ENCODE data around the gene PTMA.
"Not testable (repeated sequence)": the region's sequence is repeated elsewhere in the genome, so short reads cannot be mapped to it uniquely, and the experiment has no call there.

Gene PTMA

DNA sequence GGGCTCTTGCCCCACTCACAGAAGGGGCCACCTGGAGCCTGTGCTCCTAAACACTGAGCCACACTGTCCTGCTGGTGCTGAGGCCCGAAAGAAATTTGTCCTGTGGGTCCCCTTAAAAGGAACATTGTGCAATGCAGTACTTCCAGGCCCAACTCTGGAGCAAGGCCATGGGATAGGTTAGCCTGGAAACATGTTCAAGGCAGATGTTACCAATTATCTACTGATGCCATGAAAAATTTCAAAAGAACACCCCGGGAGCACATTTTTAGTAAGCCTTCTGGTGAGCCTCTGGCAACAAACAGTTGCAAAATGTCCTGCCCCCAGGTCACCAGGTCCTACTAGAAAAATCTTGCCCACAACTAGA lies 12.3 kb upstream of the PTMA start:
- DNase-seq (ENCODE audit: low read depth in 3 of 3): no peak

DNA sequence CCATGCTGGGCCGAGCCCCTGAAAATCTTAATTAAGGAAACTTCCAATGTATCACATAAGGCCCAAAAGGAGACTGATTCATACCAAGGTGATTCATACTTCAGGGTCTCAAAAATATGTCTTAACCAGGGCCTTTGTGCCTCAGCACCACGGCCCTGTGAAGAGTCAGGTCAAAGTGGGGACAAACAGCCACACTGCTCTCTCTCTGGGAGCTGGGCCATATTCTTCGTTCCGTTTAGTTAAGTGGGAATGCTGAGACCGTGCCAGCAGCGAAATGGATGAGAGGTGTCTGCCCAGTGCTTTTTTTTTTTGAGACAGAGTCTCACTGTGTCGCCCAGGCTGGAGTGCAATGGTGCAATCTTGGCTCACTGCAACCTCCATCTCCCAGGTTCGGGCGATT lies 9.3 kb upstream of the PTMA start:
- no peak for DNase-seq (ENCODE audit: low read depth in 3 of 3)

DNA sequence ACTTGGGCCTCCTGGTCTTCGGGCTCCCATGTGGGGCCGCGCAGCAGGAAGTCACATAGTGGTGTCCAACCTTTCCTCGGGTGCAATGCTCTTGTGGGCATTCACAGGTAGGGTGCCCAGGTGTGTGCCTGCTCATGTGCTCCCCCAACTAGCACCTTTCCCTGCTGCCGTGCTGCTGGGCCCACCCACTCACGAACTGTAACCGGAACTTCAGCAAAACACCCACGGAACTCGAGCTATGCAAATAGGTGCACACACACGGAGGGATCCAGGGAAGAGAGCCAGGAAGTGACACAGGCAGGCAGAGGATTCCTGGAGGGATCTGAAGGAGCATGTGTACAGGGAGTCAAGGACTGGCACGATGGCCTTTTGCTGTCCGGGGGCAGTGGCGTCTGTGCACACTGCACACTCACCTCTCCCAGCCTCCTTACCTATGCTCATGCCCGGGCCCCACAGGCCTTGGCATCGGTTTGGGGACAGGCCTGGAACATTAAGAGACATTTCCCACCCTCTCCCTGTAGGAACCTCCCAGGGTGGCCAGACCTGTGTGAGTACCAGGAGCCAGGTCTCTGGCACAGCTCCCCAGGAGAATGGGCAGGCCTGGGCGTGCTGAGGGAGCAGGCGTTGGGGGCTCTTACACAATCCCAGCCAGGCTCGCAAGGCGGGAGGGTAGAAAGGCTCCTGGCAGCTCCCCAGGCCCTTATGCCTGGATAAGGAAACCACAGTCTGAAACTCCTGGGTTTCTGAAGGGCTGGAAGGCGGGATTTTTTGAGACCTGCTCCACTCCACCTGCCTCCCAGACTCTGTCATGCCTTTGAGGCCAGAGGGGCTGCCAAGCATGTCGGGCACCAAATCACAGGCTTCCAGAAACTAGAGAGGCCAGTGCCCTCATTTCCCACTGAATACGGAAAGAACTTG lies 6.6 kb upstream of the PTMA start:
- DNase-seq (ENCODE audit: low read depth in 3 of 3): no peak

DNA sequence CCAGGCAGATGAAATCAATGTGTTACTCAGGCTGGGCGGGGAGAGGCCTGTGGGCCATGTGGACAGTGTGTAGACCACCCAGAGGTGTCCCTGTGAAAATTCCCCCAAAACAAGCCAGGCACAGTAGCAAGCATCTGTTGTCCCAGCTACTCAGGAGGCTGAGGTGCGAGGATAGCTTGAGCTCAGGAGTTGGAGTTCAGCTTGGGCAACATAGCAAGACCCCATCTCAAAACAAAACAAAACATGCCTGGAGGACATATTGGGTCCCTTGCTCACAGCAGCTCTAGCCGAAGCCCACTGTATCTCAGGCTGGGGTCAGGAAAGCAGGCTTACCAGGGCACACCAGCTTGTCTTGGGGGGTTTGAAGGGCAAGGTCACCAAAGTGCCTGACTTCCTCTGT lies 4.3 kb upstream of the PTMA start:
- no peak for DNase-seq (ENCODE audit: low read depth in 3 of 3)

DNA sequence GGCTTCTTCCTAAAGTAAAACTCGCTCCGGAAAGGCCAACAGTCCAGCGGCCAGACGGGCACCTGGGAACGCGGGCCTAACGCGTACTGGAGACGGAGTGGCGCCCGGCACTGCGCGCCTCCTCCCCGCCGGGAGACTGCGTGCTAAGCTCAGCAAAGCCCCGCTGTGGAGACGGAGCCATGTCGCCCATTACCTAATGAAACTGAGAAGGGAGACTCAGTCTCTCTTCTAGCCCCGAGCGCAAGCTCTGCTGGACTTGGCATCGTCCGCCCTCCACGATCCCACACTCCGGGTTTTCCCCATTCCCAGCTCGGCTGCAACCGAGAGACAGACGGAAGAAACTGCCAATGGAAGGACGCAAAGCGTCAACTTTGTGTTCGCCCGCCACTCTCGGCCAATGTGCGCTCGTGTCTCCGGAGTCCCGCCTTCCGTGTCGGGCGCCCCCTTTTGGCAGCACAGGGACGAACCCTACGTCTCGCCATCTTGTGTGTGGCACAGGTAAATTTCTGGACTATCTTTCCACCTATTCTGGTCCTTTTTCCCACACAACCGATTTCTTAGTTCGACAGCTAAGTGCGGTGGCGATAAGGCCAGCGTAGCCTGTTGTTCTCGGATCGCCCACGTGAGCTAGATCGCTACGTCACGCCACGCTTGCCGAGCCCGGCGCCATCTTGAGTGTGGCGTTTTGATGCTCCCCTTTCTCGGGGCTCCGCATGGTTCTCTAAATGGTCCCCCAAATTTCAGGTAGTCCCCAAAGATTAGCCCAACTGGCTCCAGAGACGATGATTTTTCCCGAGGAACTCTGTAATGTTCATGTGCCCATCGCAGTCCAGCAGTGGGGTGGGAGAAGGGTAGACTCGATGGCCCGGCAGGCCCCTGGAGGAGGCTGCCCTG lies 1.3 kb upstream of the PTMA start:
- peak; percentile 95 to 97 (median 96) for DNase-seq (ENCODE audit: low read depth in 3 of 3)

DNA sequence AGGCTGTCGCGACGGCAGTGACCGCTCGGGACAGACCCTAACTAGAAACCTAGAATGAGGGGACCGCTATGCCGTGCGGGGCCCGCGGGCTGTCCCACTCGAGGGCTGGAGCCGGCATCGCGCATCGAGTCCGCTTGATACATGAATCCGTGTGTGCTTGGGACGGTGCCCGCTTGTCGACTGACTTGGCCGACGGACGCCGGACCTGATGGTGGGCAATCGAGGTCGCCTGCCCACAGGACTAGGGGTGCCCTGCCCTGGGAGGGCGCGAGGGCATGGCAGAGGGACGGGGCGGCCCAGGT lies 749 bp upstream of the PTMA start:
- peak in 1 of 3 experiments; percentile 46 for DNase-seq (ENCODE audit: low read depth in 3 of 3)

DNA sequence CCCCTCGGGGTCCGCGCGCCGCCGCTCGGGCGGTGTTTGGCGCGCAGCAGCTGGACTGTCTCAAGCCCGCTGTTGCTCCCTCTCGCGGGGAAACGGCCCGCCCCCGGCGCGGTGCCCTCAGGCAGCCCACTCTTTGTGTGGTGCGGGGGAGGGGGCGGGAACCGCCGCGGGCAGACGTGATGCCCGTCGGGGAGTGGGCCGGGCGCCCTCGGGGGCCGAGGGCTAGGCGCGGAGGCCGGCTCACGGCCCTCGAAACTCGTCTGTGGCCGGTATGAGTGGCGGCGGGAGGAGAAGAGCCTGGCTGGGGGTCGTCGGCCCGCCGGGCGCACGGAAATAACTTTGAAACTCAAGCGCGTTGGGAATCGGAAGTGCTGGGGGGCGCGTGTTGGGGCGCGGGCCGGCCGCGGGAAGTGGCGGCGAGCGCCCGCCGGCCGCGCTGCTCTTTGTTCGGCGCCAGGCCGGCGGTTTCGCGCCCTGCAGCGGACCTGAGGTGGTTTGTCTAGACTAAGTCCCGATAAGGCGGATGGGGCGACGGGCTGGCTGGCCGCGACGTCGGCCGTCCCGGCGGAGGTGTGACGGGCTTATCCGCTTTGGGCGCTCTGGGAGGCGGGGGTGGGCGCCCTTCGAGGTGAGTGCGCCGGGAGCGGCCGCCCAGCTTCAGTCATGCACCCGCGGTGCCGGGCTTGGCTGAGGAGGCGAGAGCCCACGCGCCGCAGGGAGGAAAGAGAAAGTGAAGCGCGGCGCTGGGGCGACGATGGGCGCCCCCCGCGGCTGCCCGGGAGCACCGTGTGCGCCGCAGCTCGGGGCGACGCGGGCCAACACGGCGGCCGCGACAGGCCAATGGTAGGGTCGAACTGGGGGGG lies 679 bp downstream of the PTMA start:
- DNase-seq (ENCODE audit: low read depth in 3 of 3): peak in 1 of 3 experiments; percentile 55

DNA sequence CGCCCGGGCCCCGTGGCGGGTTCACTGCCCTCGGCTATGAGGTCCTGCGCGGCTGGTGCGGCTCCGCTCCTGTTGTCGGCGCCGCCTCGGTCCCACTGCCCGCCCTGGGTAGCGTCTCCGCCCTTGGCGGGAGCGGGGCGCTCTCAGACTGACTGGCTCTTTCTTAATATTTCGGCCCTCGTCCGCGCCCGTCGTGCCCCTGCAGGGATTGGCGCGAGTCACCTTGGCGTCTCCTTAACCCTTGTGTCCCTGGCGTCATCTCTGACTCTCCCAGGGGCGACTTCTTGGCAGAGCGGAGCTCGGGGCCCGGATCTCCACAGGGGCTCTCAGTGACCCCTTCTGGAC lies 1.3 kb downstream of the PTMA start:
- DNase-seq (ENCODE audit: low read depth in 3 of 3): peak in 1 of 3 experiments; percentile 47

DNA sequence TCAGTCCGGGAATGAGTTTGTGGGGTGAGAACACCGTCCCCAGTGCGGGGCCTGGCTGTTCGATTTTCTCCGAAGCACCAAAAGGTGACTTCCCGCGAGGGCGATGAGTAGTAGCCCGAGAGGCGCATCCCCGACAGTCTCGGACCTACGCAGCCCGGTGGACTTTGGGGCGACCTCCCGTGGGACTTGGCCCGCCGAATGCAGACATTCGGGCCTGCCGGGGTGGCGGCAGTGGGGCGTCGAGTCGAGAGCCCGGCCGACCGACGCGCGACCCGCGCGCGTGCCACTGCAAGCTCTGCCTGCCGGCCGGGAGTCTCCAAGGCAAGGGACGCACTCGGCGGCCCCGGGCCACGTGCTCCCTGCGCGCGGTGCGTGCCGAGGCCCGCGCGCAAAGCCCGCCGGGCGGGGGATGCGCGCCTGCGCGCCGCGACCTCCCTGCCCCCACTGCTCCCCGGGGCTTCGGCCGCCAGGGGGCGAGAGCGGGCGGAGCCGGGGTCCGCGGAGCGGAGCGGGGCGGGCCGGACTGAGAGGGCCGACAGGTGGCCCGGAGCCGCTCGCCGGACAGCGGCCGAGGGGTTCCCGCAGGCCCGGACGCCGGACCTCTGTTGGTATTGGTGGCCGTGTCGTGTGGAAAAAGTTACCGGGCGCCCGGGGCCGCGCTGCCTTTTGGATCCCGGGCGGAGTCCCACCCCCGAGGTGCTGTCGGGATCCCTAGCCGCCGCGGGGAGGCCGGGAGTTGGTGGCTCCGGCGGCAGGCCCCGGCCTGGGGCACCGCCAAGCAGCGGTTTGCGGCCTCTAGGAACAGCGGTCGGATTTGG lies 1.9 kb downstream of the PTMA start:
- DNase-seq (ENCODE audit: low read depth in 3 of 3): peak; percentile 71 to 75 (median 74)

DNA sequence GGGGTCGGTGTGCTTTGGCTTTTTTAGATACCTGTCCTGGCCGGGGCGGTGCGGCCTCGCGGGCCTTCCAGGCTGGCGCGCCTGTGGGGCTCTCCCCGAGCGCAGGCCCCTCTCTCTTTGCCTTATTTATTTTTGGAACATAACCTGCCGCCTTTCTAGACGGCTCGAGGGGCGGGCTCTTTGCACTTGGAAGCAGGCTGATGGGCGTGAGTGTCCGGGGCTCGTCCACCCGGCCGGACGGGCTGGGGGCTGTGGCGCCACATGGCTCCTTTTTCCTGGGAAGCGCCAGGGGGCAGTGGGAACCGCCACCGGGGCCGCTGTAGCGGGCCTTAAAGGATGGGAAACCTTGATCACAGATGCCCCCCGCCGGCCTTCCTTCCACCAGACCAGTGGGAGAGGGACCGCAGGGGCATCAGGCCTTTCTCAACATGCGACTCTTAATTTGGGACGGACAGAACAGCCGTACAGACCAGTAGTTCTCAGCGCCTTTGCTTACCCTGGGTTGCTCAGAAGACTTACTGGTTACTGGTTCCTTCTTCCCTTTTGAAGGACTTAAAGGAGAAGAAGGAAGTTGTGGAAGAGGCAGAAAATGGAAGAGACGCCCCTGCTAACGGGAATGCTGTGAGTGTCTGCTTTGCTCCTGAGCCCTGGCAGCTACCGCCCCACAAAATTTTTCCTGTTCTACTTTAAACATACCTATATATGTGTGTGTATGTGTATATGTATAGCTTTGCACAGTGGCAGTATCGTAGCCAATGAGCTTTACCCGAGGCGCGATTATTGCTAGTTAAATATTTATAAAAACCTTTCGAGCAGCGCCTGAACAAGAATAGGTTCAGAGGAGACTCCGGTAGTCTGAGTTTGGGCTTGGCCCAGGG lies 2.7 kb downstream of the PTMA start:
- DNase-seq (ENCODE audit: low read depth in 3 of 3): no peak

DNA sequence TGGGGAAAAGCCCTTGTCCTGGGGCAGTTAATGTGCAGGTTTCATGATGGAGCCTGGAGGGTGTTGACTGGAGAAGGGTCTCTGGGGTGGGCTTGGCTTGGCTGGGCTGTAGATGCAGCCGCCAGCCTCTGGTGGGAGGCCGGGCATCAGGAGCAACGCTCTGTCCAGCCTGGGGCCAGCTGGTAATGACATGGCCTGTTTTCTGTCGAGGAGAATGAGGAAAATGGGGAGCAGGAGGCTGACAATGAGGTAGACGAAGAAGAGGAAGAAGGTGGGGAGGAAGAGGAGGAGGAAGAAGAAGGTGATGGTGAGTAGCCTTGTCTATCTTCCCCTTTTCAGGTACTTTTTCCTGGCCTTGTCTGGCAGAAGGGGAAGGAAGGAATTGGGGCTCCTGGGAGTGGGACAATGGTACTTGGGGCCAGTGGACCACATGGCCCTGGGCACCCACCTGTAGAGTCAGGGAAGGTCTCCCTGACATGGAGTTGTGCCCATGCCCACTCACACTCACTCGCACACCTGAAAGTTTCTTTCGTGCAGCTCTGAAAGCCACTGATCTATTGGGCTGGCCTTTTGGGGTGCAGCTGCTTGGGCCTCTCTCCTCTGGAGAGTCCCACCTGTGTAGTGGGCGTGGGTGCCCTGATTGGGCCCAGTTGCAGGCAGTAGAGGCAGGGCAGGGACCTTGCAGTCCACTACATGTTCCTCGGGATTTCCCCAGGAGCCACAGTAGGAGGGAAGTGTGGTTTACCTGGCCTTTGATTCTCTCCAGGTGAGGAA lies 3.5 kb downstream of the PTMA start:
- DNase-seq (ENCODE audit: low read depth in 3 of 3): no peak

DNA sequence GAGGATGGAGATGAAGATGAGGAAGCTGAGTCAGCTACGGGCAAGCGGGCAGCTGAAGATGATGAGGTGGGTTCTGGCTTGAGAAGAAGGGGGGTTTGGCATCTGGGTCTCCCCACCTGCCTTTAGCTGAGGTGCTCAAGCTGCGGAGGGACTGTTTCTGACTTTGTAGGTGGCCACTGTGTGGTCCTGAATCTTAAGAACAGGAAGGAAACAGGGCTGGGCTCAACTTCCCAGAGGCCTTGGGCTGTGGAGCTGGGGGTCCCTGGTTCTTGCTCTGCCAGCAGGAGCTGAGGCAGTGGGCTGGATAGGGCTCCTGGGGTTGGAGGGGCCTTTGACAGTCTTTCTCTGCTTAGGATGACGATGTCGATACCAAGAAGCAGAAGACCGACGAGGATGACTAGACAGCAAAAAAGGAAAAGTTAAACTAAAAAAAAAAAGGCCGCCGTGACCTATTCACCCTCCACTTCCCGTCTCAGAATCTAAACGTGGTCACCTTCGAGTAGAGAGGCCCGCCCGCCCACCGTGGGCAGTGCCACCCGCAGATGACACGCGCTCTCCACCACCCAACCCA lies 4.2 kb downstream of the PTMA start:
- DNase-seq (ENCODE audit: low read depth in 3 of 3): peak in 1 of 3 experiments; percentile 53

DNA sequence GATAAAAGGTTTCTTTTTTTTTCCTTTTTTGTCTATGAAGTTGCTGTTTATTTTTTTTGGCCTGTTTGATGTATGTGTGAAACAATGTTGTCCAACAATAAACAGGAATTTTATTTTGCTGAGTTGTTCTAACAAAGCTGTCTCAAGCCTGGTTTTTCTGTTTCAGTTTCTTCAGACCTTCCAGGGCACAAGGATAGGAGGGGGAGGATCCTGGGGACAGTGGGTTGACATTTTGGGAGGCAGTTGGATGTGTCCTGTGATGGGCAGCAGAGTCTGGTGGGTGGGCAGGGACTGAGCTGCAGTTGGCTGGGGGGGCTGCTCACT lies 5.0 kb downstream of the PTMA start:
- DNase-seq (ENCODE audit: low read depth in 3 of 3): not testable (repeated sequence)

DNA sequence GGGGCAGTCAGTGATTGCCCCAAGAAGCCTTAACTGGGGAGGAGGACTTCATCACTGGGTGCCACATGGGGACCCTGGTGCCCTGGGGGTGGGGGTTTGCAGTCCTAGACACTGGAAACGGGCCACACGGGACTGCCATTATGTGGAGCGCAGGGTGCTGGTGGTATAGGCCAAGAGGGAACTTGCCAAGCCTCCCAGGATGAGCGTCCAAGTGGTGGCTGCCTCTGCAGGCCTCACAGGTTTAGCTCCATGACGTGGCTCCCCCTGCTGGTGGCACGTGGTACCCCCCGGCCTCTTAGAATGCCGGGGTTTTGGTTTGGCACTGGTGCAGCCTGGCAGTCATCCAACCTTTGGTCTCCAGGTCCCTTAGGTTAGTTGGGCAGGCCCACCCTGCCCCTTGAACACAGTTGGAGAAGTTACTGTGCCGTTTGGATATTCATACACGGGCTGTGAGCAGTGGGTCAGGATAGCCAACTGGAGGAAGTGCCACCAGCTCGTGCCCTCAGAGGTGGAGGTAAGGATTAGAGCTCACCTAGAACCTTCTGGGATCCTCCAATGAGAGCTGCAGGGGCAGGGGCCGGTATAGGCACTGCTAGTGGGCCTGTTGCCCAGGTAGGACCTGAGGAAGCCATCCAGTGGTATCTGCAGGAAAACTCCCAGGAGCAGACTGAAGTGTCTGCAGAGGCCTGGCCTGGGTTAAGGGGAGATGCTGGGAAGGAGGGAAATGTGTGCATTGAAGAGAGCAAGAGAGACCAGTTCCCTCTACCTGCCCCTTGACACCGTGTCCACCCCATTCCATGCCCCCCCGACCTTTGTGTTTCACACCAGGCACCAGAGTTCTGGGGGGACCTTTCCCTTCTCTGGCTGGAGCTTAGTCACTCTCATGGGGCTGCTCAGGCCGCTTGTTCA lies 5.7 kb downstream of the PTMA start:
- peak; percentile 80 to 92 (median 84) for DNase-seq (ENCODE audit: low read depth in 3 of 3)

DNA sequence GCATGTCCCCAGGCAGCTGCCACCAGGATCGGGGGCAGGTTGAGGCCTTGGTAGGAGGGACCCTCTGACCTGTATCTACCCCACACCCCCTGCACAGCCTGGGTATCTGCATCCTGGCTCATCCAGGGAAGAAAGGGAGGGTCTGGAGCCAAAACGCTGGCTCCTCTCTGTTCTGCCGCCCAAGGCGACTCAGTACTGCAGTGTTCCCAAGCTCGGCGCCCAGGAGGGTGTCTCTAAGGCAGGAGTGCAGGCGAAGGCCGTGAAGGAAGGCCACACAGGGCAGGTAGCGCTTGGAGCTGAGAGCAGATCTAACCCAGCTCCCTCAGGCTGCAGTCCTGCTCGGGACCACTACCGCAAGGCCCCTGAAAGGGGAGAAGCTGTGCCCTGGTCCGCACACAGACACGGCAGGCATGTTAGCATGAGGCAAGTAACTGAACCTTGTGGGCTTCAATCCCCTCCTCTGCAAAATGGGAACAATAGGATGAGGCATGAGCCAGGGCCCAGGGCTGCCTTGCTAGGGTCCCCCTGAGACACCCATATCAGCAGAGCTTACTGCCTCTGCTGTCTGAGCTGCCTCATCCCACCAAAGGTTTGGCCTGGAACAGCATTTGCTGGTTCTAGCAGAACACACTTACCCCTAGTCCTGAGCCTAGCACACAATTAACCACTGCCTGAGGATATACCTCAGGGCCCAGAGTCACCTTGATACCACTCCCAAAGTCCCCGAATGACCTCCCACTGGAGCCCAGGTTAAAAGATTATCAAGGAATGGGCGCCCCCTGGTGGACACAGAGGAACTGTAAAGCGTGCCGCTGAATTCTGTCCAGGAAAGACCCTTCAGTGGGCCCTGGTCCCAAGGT lies 6.5 kb downstream of the PTMA start:
- DNase-seq (ENCODE audit: low read depth in 3 of 3): peak; percentile 68 to 81 (median 68)

DNA sequence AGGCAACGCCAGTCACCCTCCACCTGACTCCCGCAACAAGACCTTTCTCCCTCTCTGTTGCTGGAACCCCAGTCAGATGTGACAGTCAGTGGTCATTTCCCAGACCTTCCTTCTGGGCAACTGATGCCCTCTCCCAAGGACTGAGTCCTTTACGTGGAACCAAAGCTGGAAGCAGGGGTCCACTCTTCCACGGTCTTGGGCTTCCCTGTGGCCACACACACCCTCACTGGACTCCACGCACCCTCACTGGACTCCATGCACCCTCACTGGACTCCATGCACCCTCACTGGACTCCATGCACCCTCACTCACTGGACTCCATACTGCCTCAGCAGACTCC lies 7.1 kb downstream of the PTMA start:
- DNase-seq (ENCODE audit: low read depth in 3 of 3): no peak

DNA sequence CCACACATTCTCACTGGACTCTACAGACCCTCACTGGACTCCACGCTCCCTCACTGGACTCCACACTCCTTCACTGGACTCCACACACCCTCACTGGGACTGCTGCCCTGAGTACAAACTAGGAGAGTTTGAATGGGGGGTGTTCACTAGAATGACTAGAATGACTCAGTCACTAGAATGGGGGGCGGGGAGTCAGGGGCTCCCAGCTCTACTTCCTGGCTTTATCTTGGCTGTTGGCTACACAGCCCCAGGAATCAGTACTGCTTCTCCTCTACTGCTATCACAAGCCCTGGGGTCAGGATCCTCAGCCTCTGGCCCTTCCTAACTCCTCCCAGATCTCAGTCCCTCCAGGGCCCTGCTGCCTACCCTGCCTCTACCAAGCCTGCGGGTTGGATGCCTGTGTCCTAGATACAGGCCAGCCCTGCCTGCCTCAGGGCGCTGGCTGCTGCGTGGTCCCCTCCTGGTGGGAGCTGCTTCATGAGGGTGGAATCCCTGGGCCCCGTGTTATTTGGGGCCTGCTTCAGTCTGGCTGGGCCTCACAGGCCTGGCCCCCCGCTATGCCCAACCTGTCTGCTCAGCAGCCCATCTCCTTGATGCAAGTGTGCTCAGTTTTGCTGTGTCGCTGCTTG lies 7.8 kb downstream of the PTMA start:
- no peak for DNase-seq (ENCODE audit: low read depth in 3 of 3)
